AG04449 (cell line): ENCODE measurements around the gene CLCN7.

ENCODE experiments used
- CTCF ChIA-PET: fragments of 350-600 bp; formaldehyde crosslinking; extraction: SDS; loops from one replicate; lab custom pipeline; 2021; ENCODE audit warnings: antibody characterized with exemption; lab: Yijun Ruan, JAX
- POLR2A ChIA-PET: fragments of 400-600, 350-600 bp; formaldehyde crosslinking; extraction: SDS; loops from one replicate; lab custom pipeline; 2020; ENCODE audit warnings: antibody characterized with exemption, inconsistent platforms; lab: Yijun Ruan, JAX
- DNase-seq: peaks from one replicate; pipeline ENCODE4 v3.0.0-alpha.2; 2010; ENCODE audit warnings: low read depth, low spot score
- H3K4me3 ChIP-seq: 2 replicates; pipeline ENCODE4 v1.5.1; 2011; ENCODE audit warnings: low read depth, mild to moderate bottlenecking, control low read depth, low read length
- TF ChIP-seq, protein P1 (sequence below): IDR thresholded peaks from one replicate; pipeline ENCODE4 v1.5.1; 2011; ENCODE audit warnings: mild to moderate bottlenecking, moderate library complexity, low read length, control low read depth, inconsistent platforms; ENCODE audit not compliant: insufficient read depth; ENCODE audit errors: missing control alignments

Gene CLCN7

DNA sequence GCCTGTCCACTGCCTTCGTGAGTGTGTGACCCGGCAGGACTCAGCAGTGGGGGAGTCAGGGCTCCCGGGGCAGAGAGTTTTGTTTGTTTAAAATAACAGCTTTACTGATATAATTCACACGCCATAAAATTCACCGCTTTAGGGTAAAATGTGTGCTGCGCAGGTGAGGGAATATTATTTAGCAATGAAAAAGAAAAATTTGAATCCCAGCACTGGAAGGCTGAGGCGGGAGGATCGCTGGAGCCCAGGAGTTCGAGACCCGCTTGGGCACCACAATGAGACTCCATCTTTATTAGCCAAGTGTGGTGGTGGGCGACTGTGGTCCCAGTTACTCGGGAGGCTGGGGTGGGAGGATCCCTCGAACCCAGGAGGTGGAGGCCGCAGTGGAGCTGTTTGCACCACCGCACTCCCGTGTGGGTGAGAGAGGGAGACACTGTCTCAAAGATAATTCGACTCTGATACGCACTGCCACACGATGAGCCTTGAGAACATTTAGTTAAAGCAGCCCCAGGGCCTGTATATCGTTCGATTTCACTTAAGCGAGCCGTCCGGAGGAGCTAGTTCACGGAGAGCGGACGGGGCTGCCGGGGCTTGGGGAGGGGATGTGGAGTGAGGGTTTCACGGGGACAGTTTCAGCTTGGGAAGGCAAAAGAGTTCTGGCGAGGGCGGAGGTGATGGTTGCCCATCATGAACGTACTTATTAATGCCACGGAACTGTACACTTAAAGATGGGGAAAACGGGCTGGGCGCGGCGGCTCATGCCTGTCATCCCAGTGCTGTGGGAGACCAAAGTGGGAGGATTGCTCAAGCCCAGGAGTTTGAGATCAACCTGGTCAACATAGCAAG, 28.5 kb upstream of the CLCN7 start:
- POLR2A ChIA-PET, result no interaction called here

DNA sequence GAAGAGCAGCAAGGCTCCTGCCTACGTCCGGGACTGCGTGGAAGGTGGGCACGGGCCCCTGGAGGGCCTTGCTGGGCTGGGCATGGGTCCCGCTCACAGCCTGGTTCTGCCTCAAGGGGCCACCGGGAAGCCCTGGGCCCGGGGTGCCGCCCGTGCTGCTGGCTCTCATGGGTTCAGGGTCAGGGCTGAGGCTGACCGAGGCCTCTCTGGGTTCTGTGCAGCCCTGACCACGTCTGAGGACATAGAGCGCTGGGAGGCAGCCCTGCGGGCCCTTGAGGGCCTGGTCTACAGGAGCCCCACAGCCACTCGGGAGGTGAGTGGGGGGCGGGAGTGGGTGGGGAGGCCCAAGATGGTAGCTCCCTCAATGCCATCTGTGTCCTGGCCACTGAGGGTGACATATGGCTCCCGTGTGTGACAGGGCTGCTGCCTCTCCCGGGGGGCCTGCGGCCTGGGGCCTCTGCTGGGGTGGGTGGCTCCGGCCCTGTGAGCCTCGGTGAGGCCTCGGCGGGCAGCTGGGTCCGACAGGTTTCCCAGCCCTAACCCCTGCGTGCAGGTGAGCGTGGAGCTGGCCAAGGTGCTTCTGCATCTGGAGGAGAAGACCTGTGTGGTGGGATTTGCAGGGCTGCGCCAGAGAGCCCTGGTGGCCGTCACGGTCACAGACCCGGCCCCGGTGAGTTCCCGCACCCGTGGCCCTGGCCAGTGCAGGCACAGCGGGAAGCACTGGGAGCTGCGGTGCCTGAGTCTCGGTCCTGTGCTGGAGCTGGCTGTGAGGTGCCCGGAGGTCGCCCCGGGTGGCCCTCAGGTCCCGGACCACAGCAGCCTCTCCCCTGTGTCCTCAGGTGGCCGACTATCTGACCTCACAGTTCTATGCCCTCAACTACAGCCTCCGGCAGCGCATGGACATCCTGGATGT, 27.5 kb upstream of the CLCN7 start:
- no peak for DNase-seq
- TF ChIP-seq, protein P1, sequence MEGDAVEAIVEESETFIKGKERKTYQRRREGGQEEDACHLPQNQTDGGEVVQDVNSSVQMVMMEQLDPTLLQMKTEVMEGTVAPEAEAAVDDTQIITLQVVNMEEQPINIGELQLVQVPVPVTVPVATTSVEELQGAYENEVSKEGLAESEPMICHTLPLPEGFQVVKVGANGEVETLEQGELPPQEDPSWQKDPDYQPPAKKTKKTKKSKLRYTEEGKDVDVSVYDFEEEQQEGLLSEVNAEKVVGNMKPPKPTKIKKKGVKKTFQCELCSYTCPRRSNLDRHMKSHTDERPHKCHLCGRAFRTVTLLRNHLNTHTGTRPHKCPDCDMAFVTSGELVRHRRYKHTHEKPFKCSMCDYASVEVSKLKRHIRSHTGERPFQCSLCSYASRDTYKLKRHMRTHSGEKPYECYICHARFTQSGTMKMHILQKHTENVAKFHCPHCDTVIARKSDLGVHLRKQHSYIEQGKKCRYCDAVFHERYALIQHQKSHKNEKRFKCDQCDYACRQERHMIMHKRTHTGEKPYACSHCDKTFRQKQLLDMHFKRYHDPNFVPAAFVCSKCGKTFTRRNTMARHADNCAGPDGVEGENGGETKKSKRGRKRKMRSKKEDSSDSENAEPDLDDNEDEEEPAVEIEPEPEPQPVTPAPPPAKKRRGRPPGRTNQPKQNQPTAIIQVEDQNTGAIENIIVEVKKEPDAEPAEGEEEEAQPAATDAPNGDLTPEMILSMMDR, result no peak
- ChIA-PET POLR2A (no interaction called here), CTCF (interaction anchor here (1.0 kb wide), 1 partner anchor 8 kb away, joined by 5 read pairs; no protein-coding TSS in a partner anchor)
- H3K4me3 ChIP-seq, result no peak overlapping the region

More for the DNA sequence above, 28.5 kb upstream of the CLCN7 start:
- H3K4me3 ChIP-seq, result no peak overlapping the region
- TF ChIP-seq, protein P1, result no peak
- no peak for DNase-seq
- CTCF ChIA-PET, result interaction anchor here (1.0 kb wide), 1 partner anchor 9 kb away, joined by 5 read pairs; no protein-coding TSS in a partner anchor

DNA sequence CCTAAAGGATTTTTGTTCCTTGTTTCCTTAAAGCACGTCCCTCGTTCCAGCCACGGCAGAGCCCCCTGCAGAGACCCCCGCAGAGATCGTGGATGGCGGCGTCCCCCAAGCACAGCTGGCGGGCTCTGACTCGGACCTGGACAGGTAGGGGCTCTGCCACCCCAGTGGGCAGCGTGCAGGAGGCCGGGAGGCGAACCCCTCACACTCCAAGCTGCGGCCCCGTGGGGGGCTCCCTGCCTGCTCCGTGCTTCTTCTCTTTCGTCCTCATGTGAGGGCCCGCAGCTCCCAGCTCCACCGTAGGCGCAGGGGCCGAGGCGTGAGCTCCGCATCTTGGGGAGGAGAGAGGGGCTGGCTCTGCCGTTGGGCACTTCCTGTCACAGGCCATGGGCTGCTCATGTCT, 26.8 kb upstream of the CLCN7 start:
- no peak overlapping the region for H3K4me3 ChIP-seq
- ChIA-PET CTCF (no interaction called here), POLR2A (no interaction called here)
- no peak for DNase-seq
- TF ChIP-seq, protein P1, result no peak

DNA sequence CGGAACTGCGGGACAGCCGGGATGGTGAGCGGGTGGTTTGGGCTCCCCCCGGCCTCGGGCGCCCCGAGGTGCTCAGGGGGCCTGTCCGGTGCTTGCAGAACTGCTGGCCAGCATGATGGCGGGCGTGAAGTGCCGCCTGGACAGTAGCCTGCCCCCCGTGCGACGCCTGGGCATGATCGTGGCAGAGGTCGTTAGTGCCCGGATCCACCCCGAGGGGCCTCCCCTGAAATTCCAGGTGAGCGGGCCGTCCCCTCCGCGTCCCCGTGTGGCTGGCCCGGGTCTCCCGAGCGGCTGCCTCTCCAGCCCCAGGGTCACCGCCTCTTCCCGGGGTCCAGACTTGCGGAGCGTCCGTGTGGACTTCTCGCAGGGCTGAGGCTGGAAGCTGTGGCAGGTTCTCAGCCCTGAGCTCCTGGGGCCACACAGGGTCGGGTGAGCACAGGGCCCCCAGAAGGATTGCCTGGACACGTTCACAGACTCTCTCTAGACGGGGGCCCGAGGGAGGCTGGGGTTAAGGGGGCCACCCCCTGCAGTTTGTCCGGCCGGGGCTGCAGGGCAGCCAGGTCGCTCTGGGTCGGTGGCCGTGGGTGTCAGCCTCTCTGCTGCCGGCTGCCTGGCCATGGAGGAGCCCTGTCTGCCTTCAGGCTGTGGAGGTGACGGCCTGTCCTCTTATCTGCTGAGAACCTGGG, 25.8 kb upstream of the CLCN7 start:
- H3K4me3 ChIP-seq, result no peak overlapping the region
- TF ChIP-seq, protein P1, result no peak
- POLR2A ChIA-PET, result no interaction called here
- DNase-seq, result no peak
- CTCF ChIA-PET, result no interaction called here

DNA sequence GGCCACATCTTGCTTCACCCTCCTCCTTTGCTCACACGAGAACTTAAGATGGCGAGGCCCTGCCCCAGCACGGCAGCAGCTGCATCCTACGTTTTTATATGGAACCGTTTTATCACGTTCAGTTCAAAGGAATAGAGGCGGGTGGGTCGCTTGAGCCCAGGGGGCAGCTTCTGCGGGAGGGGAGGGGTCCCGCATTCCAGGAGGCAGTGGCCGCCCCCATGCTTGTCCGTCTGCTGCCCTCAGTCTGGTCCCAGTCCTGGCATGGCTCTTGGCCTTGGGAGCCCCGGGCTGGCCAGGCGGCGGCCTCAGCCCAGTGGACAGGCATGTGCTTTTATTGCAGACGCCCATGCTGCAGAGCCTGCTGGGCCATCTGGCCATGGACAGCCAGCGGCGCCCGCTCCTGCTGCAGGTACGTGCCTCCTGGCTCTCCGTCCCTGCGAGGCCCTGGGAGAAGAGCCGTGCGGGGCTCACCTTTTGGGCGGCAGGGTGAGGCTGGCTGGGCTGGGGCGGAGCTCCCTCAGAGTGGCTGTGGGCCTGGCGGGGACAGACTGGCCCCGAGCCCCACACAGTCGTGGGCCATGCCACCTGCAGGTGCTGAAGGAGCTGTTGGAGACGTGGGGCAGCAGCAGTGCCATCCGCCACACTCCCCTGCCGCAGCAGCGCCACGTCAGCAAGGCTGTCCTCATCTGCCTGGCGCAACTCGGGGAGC, 25.1 kb upstream of the CLCN7 start:
- CTCF ChIA-PET, result no interaction called here

More for the DNA sequence above, 25.1 kb upstream of the CLCN7 start:
- POLR2A ChIA-PET, result no interaction called here
- TF ChIP-seq, protein P1, result no peak
- H3K4me3 ChIP-seq, result no peak overlapping the region
- no peak for DNase-seq
